Neural crest cell (in vitro differentiated cells): ENCODE measurements around the gene MYH14. TPM values are rescaled to one million over a fixed set of nuclear protein-coding genes. Genes with fewer than 3 reads are reported as not detected.
A peak's percentile ranks its signal among the peaks of the same experiment; 100 is the strongest.

Source experiments
- DNase-seq: peaks from one replicate; pipeline ENCODE4 v3.0.0; 2021; ENCODE audit warnings: low read depth, mixed read lengths, low spot score
- H3K27ac Mint-ChIP-seq: one replicate; pipeline ENCODE4 v1.8.0; 2021; ENCODE audit warnings: mild to moderate bottlenecking, mixed read lengths; ENCODE audit not compliant: unreplicated experiment
- H3K27me3 Mint-ChIP-seq: 2 replicates; pipeline ENCODE4 v1.8.0; 2021; ENCODE audit warnings: low read depth, mild to moderate bottlenecking, mixed read lengths
- H3K36me3 Mint-ChIP-seq: 2 replicates; pipeline ENCODE4 v1.8.0; 2021; ENCODE audit warnings: low read depth, mild to moderate bottlenecking, mixed read lengths
- H3K4me1 Mint-ChIP-seq: 2 replicates; pipeline ENCODE4 v1.8.0; 2021; ENCODE audit warnings: mixed read lengths
- H3K4me3 Mint-ChIP-seq: one replicate; pipeline ENCODE4 v1.8.0; 2021; ENCODE audit warnings: mild to moderate bottlenecking, mixed read lengths
- H3K9me3 Mint-ChIP-seq: 2 replicates; pipeline ENCODE4 v1.8.0; 2021; ENCODE audit warnings: mixed read lengths
- CTCF ChIP-seq: fragments of 200-600 bp; sonication (generic); conservative IDR thresholded peaks from 2 replicates; pipeline ENCODE4 v1.5.0; 2021; ENCODE audit warnings: antibody characterized with exemption, mild to moderate bottlenecking
- total RNA-seq: library from RNA; stranded (reverse); gene quantifications from 2 replicates; pipeline ENCODE4 v1.2.1, GENCODE V29; 2021

The MYH14 gene
- total RNA-seq, 1 donor from 2014 or later: 4.7 TPM

GRCh38 chr19:50330365-50331078, 127.1 kb downstream of the MYH14 start:
- Mint-ChIP-seq H3K4me1 (peaks cover 54% of the 10 kb centered on the region), H3K27ac (peak overlapping the region; percentile 98), H3K9me3 (peaks cover 5% of the 10 kb centered on the region), H3K27me3 (peaks cover 71% of the 10 kb centered on the region), H3K36me3 (peaks cover 6% of the 10 kb centered on the region), H3K4me3 (peak overlapping the region; percentile 89)
- TF ChIP-seq CTCF: no peak
- DNase-seq: peak; percentile 86

GRCh38 chr19:50331221-50331993, 128.0 kb downstream of the MYH14 start:
- Mint-ChIP-seq H3K4me1 (peaks cover 54% of the 10 kb centered on the region), H3K9me3 (peaks cover 8% of the 10 kb centered on the region), H3K4me3 (peak overlapping the region; percentile 79), H3K36me3 (peaks cover 9% of the 10 kb centered on the region), H3K27me3 (peaks cover 66% of the 10 kb centered on the region), H3K27ac (no peak overlapping the region)
- DNase-seq: no peak
- no peak for TF ChIP-seq CTCF

- Mint-ChIP-seq H3K36me3 (peaks cover 9% of the 10 kb centered on the region), H3K9me3 (peaks cover 8% of the 10 kb centered on the region), H3K4me1 (peaks cover 50% of the 10 kb centered on the region)
Observed at GRCh38 chr19:50331994-50332243, 128.5 kb downstream of the MYH14 start.

GRCh38 chr19:50332244-50333038, 129.0 kb downstream of the MYH14 start:
- H3K27me3 Mint-ChIP-seq: peaks cover 56% of the 10 kb centered on the region
- H3K36me3 Mint-ChIP-seq: peaks cover 6% of the 10 kb centered on the region
- peaks cover 11% of the 10 kb centered on the region for H3K9me3 Mint-ChIP-seq
- TF ChIP-seq CTCF: no peak
- H3K27ac Mint-ChIP-seq: no peak overlapping the region
- H3K4me3 Mint-ChIP-seq: peak overlapping the region; percentile 92
- H3K4me1 Mint-ChIP-seq: peaks cover 46% of the 10 kb centered on the region
- DNase-seq: no peak

More at GRCh38 chr19:50331994-50332243, 128.5 kb downstream of the MYH14 start:
- Mint-ChIP-seq H3K27ac (no peak overlapping the region), H3K4me3 (peak overlapping the region; percentile 92), H3K27me3 (peaks cover 61% of the 10 kb centered on the region)
- DNase-seq: no peak
- TF ChIP-seq CTCF: no peak

- peaks cover 11% of the 10 kb centered on the region for H3K9me3 Mint-ChIP-seq
- H3K4me3 Mint-ChIP-seq: peak overlapping the region; percentile 92
- peak; percentile 28 for TF ChIP-seq CTCF
- H3K27ac Mint-ChIP-seq: peak overlapping the region; percentile 96
- H3K4me1 Mint-ChIP-seq: peaks cover 46% of the 10 kb centered on the region
- DNase-seq: peak; percentile 72
- H3K27me3 Mint-ChIP-seq: peaks cover 50% of the 10 kb centered on the region
- H3K36me3 Mint-ChIP-seq: peaks cover 6% of the 10 kb centered on the region
Observed at GRCh38 chr19:50333235-50333736, 129.9 kb downstream of the MYH14 start.
